NCI-H446 treated with DMSO at 0.1 percent for 48 hours (cell line): ENCODE data around the gene STAB2.

Experiments used
- DNase-seq: peaks from one replicate; lab custom pipeline; 2025; lab: John Stamatoyannopoulos, UW

STAB2 gene

DNA sequence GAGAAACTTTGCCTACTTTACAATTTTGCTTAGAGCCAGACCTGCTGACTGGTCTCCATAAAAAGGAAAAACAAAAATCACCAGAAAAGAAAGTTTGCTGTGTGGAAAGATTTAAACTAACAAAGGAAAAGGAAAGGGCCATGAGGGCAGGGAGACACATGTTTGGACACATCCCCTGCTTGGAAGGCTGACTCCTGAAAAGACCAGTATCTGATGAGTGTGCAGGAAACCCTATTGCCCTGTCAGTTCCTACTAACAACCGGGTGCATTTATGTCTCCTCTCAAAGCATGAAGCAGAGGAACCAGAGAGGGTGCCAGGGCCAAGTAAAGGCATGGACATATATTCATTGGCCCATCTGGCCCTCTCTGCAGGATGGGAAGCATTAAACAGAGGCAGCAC, 7.0 kb upstream of the STAB2 start:
- no peak for DNase-seq

DNA sequence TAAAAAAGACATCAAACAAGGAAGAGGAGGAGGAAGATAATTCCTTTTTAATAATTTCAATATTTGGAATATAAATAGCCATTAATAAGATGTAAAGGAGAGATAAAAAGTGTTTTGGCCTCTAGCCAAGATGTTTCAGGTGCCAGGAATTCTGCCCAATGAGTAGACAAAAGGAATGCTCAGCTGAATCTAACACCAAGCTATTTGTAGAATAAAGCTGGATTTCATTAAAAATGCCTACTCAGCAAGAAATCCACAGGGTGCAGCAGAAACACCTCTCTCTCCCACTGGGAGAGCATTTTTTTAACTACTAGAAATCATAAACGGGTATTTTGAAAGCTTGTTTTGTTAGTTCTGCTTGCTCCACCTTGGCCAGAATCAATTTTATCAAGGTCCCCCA, 4.1 kb upstream of the STAB2 start:
- DNase-seq: no peak

DNA sequence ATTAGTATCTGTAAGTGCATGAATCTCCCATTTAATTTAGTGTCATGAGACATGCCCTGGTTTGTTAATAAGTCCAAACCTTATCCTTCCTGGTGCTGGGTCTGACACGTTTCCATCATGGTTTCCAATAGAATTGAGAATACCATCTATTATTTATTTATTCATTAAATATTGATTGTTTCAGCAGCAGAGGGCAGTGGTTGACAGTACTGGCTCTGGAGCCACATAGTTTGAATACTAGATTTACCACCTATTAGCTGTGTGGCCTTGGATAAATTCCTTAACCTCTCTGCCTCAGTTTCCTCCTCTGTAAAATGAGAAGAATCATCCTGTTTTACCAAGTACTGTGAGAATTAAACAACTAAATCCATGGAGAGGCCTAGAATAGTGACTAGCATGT, 941 bp upstream of the STAB2 start:
- no peak for DNase-seq

DNA sequence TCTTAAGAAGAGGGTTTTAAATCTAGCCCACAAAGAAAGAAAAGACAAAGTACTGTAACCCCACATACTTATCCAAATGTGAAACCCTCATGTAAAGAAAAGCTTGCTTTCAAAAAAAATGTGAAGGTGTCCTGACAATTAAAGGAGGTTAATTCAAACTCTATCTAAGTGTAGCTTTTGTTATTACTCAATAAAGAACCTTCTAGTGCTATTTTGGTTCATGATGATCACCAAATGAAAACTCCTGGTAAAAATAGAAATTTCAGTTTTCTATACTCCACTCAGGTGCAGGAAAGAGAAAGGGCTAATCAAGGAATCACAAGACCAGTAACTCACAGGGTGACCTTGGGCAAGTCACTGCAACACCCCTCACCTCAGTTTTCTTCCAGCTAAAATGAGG, 1.6 kb downstream of the STAB2 start:
- DNase-seq: no peak

DNA sequence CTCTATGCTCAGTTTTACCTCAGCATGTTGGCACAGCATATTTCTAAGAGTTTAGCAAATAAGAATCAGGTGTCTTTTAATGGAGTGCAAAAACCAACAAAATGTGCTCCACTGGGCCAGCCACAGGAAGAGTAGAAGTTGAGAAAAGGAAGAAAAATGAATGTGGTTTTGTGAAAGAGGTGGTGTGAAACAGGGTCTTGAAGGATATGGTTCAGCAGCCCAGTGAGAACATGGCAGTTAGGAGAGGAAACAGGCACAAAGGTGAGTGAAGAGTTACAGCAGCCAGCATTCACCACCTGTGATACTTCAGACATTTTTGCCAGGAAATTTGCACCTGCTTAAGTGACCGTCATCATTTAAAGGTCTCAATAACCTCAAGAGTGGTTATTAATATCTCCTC, 2.4 kb downstream of the STAB2 start:
- no peak for DNase-seq

DNA sequence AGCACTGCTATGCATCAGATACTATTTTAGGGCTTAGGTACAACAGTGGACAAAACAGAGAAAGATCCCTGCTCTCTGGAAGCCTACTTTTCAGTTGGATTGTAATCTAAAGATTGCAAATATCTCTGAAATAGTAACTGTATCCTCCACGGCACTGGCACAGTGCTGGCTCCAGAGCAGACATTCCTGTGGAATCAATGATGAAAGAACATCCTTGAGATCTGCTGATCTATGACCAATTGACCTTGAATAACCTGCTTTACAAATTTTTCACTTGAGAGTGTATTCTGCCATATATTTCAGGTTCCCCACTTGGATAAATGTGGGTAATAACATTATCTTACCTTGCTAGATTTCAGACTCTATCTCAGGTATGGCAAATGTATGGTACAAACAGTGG, 3.2 kb downstream of the STAB2 start:
- DNase-seq: no peak

DNA sequence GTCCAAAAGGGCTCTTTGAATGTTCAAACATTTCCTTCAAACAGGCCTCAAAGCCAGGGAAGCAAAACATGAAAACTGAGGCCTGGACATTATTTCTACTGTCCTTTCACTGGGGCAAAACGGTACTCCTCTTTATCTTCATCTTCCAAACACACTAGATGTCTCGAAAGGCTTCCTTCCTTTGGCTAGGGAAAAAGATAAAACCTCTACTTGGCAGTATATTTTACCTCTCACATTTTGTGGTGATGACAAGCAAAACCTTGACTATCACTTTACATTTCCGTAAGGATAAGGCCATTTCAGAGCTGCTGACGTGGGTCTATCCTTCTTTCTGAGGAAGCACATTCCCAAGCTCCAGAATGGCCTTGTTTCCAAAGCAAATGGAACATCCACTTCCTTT, 9.9 kb downstream of the STAB2 start:
- DNase-seq: no peak

DNA sequence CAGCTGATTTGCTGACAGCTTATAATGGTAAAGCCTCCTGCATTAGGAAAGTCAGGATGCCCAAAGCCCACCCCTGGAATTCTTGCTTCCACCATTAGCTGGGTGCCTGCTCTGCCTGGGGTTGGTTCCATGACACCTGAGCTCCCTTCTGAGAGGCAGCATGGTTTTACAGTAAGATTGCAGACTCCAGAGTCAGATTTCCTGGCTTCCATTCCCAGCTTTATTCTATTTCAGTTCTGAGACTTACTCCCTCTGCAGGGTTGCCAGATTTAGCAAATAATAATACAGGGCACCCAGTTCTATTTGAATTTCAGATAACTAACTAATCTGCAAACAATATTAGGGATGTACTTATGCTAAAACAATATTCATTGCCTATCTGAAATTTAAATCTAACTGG, 12.2 kb downstream of the STAB2 start:
- DNase-seq: no peak

DNA sequence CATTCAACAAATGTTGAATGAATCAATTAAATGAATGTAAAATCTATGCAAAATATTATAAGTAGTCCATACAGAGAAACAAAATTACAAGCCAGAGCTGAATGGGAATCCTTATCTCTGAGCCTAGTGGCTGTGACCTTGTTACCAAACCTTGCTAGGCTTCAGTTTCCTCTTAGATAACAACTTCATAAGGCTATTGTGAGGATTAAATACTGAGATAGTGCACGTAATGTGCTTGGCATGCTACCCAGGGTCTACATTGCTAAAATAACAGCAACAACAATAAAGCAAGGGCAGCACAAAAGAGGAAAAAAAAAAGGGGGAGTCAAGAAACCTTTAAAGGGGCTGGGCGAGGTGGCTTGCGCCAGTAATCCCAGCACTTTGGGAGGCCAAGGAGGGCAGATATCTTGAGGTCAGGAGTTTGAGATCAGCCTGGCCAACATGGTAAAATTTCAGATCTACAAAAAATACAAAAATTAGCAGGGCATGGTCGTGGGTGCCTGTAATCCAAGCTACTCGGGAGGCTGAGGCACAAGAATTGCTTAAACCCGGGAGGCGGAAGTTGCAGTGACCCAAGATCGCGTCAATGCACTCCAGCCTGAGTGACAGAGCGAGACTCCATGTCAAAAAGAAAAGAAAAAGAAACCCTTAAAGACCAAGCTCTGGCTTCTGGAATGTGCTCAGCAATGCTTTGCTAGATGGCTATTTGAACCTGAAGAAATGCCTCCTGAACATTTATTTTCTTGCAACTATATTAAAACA, 14.1 kb downstream of the STAB2 start:
- DNase-seq: no peak

DNA sequence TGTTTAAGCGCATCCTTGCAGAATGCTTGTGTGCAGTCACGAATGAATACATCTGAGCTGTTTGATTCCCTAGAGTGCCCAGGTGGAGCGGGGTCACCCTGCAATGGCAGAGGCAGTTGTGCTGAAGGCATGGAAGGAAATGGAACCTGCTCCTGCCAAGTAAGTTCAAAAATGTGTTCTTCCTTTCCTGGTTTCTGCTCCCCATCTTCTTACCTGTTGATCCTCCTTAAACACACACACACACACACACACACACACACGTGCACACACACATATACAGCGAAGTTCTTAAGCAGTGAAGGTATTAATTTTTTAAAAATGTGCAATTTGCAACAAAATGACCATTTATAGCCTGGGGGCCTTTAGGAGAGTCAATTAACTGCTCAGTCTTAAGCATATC, 33.3 kb downstream of the STAB2 start:
- DNase-seq: no peak

DNA sequence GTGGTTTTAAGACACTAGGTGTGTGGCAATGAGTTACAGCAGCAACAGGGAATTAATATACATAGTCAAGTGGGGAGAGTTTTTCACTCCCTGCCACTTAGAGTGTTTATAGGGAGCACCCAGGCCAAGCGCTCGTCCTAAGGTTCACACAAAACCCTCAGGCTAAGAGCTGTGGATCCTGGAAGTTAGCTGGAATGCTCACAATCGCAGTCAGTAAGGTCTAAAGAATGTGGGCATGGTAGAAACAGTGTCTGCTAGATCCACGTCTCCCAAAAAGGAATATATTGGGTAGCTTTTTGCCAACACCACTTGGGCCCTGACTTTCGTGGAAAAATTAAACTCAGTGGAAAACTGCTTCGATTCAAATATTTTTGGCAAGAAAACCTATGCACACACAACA, 36.6 kb downstream of the STAB2 start:
- no peak for DNase-seq

DNA sequence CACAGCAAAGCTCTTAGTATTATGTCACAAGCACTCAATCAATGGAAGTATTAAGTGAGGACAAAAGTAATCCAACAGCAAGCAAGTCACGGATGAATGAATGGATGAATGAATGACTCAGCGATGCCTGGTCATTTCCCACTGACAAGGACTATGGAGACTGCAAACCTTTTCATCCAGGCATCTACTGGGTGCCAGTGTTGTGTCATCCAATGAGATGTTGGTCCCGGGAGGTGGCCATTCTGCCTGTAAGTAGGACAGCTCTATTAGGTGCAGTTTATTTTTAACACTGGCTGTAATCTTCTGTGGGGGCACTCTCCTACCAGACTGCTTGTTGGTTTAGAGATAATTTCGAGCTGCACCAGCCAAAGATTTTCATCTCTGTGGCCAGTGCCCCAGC, 39.4 kb downstream of the STAB2 start:
- DNase-seq: peak; percentile 78

DNA sequence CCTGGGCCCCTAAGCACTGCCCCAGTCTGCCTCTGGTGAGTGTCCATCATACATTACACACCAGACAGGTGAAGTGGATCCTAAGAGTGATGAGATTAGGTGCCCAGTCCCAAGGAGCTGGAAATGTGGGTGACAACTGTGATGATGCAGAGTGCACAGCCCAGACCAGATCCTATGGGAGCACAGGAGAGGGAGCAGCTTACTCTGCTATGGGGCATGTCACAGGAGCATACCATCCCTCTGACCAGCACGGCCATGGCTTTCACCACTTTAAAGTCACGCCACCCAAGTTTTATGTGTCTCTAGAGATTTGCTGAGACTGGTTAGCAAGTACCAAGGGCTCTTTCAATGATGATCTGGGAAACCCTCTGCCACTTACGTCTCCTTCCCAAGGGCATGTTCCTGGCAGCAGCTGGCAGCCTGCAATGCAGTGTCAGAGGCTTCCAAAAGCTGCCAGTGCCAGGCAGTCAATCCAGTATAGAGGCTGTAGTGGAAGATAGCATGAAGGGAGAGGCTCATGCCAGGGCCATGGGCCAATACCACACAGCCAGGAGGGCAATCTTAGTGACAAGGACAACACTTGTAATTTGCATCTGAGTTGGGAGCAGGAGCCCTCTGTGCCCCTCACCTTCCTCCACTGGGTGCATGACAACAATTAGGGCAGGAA, 40.2 kb downstream of the STAB2 start:
- DNase-seq: peak; percentile 68

DNA sequence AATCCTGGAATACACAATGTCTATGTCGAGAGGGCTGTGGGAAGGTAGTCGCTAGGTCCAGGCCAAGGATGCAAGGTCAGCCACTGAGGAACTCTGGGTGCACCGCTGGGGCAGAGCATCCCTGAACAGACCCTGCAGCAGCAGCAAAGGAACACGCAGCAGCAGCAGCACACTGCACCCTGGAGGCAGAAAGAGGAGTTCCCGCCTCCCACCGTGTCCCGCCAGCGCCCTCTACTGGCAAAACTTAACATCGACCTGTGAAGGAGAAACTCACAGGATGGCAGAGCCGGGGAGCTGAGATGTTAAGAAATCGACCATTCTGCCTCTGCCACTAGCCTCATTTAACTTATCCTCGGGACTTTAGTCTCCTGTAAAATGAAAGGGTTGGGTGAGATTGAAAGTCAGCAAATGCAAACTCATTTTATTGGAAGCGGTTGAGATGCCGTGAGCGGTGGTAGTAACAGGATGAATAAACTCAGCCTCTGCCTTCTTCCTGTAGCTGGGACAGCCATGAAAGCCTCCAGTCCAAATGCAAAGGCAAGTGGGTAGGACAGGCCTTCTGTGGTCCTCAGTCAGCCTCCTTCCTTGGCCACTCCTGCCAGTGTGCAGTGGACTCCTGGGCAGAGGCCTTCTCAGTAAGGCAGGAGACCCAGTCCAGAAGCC, 45.6 kb downstream of the STAB2 start:
- no peak for DNase-seq

DNA sequence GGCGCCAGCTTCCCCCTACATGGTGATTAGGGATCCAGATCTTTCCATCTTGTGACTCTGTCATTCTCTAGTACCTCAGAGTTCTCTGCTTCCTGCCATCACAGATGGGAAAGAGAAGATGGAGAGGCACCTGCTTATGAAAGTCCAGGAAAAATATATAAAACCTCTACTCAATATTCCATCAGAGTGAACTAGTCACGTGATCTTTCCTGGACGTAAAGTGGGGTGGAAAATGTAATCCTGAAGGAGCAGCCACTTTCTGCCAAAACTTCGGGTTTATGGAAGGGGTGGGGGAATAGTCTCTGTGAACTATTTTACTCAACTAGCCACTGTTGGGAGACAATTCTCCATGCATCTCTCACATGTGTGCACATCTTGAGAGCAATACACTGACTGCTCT, 47.7 kb downstream of the STAB2 start:
- DNase-seq: no peak

DNA sequence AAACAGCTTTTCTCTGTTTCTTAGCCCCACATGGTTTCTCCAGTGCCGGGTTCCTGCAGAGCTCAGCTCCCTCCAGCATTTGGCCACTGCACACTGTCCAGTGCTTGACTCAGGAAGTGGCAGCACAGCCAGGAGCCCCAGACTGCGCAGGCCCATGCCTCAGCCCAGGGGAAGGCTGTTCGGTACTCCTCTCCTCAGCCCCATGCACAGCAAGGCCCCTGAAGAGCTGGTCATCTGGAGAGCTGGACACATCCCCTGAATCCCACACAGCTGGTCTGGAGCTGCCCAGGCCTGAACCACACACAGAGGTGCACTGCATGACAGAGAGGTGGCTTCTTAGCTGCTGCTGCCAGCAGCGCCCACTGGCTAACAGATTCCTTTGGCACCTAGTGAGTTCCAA, 48.3 kb downstream of the STAB2 start:
- DNase-seq: no peak

DNA sequence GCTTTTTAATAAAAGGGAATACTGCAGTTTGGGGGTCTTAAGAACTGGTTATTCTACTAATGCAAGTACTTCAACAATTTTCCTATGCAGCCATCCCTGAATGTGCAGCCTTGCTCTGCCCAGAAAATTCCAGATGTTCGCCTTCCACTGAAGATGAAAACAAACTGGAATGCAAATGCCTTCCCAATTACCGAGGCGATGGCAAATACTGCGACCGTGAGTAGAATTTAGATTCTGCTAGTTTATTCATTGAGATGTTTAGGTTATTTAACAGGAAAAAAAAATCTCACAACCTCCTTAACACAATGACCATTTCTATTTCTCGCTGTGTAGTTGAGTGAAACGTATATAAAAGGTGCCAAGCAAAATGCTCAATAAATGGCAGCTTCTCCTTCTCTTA, 49.9 kb downstream of the STAB2 start:
- no peak for DNase-seq

DNA sequence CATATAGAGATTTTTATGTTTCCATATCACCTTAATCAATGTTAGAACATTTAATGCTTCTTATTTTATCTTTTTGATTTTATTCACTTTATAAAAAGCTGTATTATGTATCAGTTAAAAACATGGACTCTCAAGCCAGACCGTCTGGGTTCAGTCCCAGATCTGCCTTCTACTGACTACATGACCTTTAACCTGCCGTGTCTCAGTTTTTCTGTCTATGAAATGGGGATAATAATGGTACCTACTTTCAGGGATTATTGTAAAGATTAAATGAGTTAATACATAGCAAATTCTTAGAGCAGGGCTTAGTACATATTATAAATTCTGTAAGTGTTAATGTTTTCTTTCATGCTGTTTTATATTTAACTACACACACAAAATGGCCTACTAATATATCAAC, 50.4 kb downstream of the STAB2 start:
- no peak for DNase-seq

DNA sequence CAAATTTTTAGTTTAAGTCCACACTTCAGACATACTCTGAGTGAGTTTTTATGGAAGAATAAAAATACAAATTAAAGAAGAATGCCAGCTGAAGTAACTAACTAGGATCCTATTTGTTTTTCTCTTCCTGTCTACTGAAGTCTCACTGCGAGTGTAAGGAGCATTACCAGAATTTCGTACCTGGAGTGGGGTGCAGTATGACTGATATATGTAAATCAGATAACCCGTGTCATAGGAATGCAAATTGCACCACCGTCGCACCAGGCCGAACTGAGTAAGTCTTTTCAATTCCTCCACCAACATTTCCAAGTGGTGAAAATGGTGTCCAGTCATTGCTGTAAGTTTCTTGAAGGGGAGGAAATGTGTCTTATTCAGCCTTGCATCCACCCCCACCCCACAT, 52.9 kb downstream of the STAB2 start:
- DNase-seq: no peak

DNA sequence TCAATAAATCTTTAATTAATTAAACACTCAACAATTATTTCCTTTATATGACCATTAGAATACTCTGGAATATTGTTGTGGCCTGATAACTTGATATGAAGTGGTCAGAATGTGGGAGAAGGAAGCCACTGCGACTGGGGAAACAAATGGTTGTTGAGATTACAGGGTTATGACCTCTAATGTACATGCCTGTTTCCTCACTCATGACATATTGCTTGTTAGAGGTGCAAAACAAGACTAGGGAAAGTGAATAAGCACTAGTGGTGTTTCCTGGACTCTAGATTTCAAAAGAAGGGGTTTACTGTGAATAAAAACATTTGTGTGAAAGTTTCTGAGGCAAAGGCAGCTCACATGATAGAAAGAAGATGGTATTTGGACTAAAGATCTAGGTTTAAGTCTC, 53.3 kb downstream of the STAB2 start:
- DNase-seq: no peak

DNA sequence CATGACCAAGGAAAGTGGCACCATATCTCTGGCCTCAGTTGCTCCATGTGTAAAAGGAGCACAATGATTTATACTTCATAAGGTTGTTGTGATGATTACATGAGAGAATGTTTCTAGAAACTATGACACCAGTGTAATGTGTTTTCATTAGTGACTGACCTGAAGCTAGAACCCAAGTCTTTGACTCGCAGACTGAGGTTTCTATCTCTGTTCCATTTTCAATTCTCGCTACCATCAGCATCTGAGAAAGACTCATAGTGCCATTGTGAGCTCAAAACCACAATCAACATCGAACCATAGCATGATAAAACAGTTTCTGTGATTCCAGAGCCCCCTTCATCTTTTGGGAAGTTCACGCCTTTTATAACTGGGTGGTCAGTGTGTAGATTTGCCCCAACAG, 53.8 kb downstream of the STAB2 start:
- no peak for DNase-seq

DNA sequence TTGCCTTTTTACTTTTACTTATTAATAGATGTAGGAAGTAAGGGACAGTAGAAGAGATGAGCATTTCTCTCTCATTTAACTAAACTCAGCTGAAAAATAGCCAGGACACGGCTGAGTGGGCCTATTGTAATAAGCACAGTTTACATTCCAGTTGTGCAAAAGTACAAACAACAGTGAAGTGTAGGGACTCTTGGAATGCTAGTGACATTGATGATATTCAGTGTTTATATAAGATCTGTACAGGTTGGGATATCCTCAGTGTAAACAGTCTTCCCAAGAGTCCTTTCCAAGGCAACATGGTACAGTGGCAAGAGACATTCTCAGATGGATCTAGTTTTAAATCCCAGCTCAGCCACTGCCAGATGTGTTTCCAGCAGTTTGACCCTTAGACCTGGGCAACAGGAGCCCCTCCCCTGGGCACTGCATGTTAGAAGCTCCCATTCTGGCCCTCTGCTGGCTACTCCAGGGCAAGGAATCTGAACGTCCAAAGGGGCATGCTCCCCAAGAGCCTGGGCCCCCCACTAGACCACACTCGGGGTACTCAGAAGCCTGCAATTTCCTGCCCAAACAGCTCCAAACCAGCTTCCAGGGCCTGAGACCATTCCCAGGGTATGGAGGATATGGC, 55.3 kb downstream of the STAB2 start:
- no peak for DNase-seq

DNA sequence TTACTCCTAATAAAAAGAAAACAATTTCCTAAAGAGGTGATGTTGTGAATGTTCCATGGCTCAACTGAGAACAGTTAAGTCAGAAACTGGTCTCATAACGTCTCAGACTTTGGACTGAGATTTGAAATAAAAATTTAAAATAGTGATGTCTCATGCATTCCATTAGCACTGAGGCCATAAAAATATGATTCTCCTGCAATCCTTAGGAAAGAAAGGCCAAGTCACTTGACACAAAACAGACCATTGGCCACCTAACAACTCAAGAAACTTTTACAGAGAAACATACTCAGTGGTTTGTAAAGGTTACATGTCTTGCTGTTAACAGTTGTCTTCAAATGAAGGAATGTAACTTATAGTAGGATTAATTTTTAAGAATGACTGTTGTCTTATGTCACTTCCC, 58.1 kb downstream of the STAB2 start:
- no peak for DNase-seq
